DND-41 (cell line): Measurements from ENCODE around the gene CTU2.

Experiments
- EZH2 ChIP-seq: IDR thresholded peaks from 3 replicates; pipeline ENCODE4 v1.6.1; 2012; ENCODE audit warnings: borderline replicate concordance, low read depth, mild to moderate bottlenecking, moderate library complexity, low read length, inconsistent platforms; ENCODE audit not compliant: severe bottlenecking
- TF ChIP-seq, protein P1 (sequence below): IDR thresholded peaks from 2 replicates; pipeline ENCODE4 v1.5.1; 2012; ENCODE audit warnings: borderline replicate concordance, low read length, moderate library complexity, mild to moderate bottlenecking; ENCODE audit not compliant: poor library complexity, severe bottlenecking; ENCODE audit errors: extremely low read depth

DNA sequence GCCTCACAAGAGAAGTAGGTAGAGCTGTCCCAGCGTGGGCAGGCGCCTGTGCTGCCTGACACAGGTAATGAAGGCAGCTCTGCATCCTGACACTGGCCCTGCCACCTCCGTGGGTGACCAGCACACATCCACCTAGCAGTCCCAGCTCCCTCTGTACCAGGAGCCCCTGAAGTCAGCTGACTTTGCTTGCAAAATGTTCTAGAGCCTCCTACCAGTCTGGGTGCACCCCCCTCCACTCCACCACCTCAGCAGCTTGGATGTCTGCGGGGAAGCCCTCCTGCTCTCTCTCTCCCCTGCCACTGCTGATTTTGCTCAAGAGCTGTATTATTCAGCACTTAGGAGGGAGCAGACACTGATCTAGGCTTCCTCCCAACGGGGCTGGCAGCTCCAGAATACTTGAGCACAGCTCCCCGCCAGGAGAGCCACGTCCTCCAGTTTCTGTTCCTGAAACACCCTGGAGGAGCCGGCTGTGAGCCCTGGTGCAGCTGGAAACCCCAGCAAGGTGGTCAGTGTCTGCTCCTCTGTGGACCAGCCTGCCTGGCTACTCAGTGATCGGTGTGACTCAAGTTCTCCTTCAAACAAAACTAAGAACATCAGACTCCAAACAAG, 1.1 kb upstream of the CTU2 start:
- TF ChIP-seq, protein P1, sequence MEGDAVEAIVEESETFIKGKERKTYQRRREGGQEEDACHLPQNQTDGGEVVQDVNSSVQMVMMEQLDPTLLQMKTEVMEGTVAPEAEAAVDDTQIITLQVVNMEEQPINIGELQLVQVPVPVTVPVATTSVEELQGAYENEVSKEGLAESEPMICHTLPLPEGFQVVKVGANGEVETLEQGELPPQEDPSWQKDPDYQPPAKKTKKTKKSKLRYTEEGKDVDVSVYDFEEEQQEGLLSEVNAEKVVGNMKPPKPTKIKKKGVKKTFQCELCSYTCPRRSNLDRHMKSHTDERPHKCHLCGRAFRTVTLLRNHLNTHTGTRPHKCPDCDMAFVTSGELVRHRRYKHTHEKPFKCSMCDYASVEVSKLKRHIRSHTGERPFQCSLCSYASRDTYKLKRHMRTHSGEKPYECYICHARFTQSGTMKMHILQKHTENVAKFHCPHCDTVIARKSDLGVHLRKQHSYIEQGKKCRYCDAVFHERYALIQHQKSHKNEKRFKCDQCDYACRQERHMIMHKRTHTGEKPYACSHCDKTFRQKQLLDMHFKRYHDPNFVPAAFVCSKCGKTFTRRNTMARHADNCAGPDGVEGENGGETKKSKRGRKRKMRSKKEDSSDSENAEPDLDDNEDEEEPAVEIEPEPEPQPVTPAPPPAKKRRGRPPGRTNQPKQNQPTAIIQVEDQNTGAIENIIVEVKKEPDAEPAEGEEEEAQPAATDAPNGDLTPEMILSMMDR = no peak
- TF ChIP-seq EZH2 = peak; percentile 21
